ENCODE measurements around the gene FAM32A.

DNA sequence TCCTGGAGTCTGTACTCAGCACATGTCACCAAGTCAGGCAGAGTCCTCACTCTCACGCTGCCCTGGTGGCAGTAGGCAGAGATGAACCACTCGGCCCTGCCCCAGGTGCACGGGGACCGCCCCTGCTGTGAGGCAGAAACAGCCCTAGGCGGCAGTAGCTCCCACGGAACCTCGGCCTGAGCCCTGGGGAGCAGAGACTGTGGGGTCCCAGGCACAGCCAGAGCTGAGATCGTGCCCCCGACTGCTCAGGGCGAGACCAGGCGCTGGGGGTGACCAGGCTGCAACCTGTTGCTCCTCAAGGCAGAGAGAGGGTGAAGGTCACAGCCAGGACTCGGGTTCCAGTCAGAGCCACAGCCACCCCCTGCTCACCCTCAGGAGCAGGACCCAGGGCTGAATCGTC lies 47.4 kb downstream of the FAM32A start:
- TF ChIP-seq, protein P1, sequence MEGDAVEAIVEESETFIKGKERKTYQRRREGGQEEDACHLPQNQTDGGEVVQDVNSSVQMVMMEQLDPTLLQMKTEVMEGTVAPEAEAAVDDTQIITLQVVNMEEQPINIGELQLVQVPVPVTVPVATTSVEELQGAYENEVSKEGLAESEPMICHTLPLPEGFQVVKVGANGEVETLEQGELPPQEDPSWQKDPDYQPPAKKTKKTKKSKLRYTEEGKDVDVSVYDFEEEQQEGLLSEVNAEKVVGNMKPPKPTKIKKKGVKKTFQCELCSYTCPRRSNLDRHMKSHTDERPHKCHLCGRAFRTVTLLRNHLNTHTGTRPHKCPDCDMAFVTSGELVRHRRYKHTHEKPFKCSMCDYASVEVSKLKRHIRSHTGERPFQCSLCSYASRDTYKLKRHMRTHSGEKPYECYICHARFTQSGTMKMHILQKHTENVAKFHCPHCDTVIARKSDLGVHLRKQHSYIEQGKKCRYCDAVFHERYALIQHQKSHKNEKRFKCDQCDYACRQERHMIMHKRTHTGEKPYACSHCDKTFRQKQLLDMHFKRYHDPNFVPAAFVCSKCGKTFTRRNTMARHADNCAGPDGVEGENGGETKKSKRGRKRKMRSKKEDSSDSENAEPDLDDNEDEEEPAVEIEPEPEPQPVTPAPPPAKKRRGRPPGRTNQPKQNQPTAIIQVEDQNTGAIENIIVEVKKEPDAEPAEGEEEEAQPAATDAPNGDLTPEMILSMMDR (IDR thresholded peaks at IDR 0.05): no peak
- TF ChIP-seq RCOR1 (IDR thresholded peaks at IDR 0.05; ENCODE audit: low read length) (no peak), EP300 (IDR thresholded peaks at IDR 0.05; ENCODE audit: borderline replicate concordance in 1 of 2, low read depth in 1 of 2, low read length in 1 of 2) (no peak), TEAD4 (IDR thresholded peaks at IDR 0.05; ENCODE audit: borderline replicate concordance, insufficient read depth) (no peak), USF1 (IDR thresholded peaks at IDR 0.05; ENCODE audit: borderline replicate concordance, low read depth) (no peak), YY1 (IDR thresholded peaks at IDR 0.05; ENCODE audit: low read depth) (no peak), TCF12 (IDR thresholded peaks at IDR 0.05) (no peak)
- TF ChIP-seq, protein P2, sequence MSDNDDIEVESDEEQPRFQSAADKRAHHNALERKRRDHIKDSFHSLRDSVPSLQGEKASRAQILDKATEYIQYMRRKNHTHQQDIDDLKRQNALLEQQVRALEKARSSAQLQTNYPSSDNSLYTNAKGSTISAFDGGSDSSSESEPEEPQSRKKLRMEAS (IDR thresholded peaks at IDR 0.05; ENCODE audit: low read depth): no peak

Measured in SK-N-SH (cell line).